ENCODE data around the gene MYL12B. TPM values are rescaled to one million over a fixed set of nuclear protein-coding genes. Genes with fewer than 3 reads are reported as not detected.
A peak's percentile ranks its signal among the peaks of the same experiment; 100 is the strongest.

The MYL12B gene
- total RNA-seq, 1 experiment from 2014 or later: 166 TPM

GRCh38 chr18:3238742-3239141 lies 23.2 kb upstream of the MYL12B start:
- Histone ChIP-seq H3K18ac (ENCODE audit: insufficient read length, low read depth, low read length) (no peak overlapping the region), H4K5ac (ENCODE audit: insufficient read length, low read depth, low read length) (no peak overlapping the region), H2BK5ac (ENCODE audit: insufficient read length, low read length) (no peak overlapping the region), H3T11ph (ENCODE audit: low read length) (no peak overlapping the region), H3K23me2 (ENCODE audit: insufficient read length, low read depth, low read length, poor library complexity, severe bottlenecking) (no peaks in the 10 kb centered on the region), H3K23ac (ENCODE audit: insufficient read length, low read depth, low read length) (no peak overlapping the region), H3K56ac (ENCODE audit: insufficient read length, low read depth, low read length) (no peak overlapping the region), H3K79me2 (ENCODE audit: insufficient read depth, low read length) (no peaks in the 10 kb centered on the region), H2BK15ac (ENCODE audit: low read depth, low read length) (no peak overlapping the region), H2BK20ac (ENCODE audit: low read depth, low read length, poor library complexity, severe bottlenecking) (no peak overlapping the region), H4K91ac (ENCODE audit: insufficient read length, low read depth, low read length) (no peak overlapping the region), H3K4me2 (ENCODE audit: insufficient read depth, insufficient read length, low read length) (no peak overlapping the region), H3K27ac (ENCODE audit: insufficient read length, low read depth, low read length) (no peak overlapping the region), H2BK120ac (ENCODE audit: low read depth, low read length, poor library complexity, severe bottlenecking) (no peak overlapping the region), H3K4ac (ENCODE audit: low read depth, low read length) (no peak overlapping the region), H2AK5ac (ENCODE audit: insufficient read length, low read length) (no peak overlapping the region), H3K79me1 (ENCODE audit: insufficient read depth, low read depth, low read length, poor library complexity, severe bottlenecking) (no peaks in the 10 kb centered on the region), H4K8ac (replicated peaks; ENCODE audit: insufficient read length, low read depth, low read length) (no peak overlapping the region), H3K9me3 (ENCODE audit: control insufficient read depth, low read depth, low read length) (no peaks in the 10 kb centered on the region), H2BK12ac (ENCODE audit: insufficient read length, low read depth, low read length) (no peak overlapping the region), H3K9ac (ENCODE audit: extremely low read depth, insufficient read length, low read length) (no peak overlapping the region), H3K14ac (ENCODE audit: insufficient read depth, low read length) (no peak overlapping the region), H3K27me3 (ENCODE audit: insufficient read depth, low read length) (no peaks in the 10 kb centered on the region), H4K20me1 (ENCODE audit: control insufficient read depth, insufficient read depth, insufficient read length) (no peaks in the 10 kb centered on the region), H3K4me1 (ENCODE audit: insufficient read depth, low read length) (no peaks in the 10 kb centered on the region), H2AFZ (ENCODE audit: low read length) (no peak overlapping the region)
- DNase-seq: no peak
- peaks cover 20 to 31% (median 24%) of the 10 kb centered on the region in 3 experiments; a peak in 6 of 7 replicates for H3K36me3 Mint-ChIP-seq (ENCODE audit: insufficient read depth in 1 of 3, low read depth in 3 of 3)
- no CpG with 5 or more reads among the region's 2 CpGs for WGBS (ENCODE audit: extremely low coverage, insufficient read length, low lambda C conversion rate)
- peak; percentile 22; the same call in 1 of the 3 replicates for TF ChIP-seq CTCF (conservative IDR thresholded peaks at IDR 0.05)
- no peaks in the 10 kb centered on the region for H3K4me1 Mint-ChIP-seq
- H3K9me3 Mint-ChIP-seq: peaks cover 32 to 43% of the 10 kb centered on the region in 2 experiments
- no peaks in the 10 kb centered on the region for H3K27me3 Mint-ChIP-seq (ENCODE audit: low read depth)
- H3K4me3 Mint-ChIP-seq: no peak overlapping the region
- H3K27ac Mint-ChIP-seq: no peak overlapping the region

Data from H9 (cell line).